NCI-H226 (cell line): ENCODE data around the gene ACADL.
A peak's percentile ranks its signal among the peaks of the same experiment; 100 is the strongest.
"Not testable (repeated sequence)": the region's sequence is repeated elsewhere in the genome, so short reads cannot be mapped to it uniquely, and the experiment has no call there.

ENCODE experiments used
- DNase-seq: peaks from one replicate; pipeline ENCODE4 v3.0.0-alpha.2; 2015

ACADL gene

GRCh38 chr2:210199186-210199765 lies 26.0 kb downstream of the ACADL start:
- no peak for DNase-seq

GRCh38 chr2:210198326-210198725 lies 26.9 kb downstream of the ACADL start:
- DNase-seq, result peak; percentile 16

GRCh38 chr2:210197720-210198119 lies 27.5 kb downstream of the ACADL start:
- no peak for DNase-seq

- no peak for DNase-seq
These were observed 30.0 kb downstream of the ACADL start for GRCh38 chr2:210195101-210195852.

- DNase-seq, result no peak
These were observed 34.9 kb downstream of the ACADL start for GRCh38 chr2:210190345-210190744.

- DNase-seq, result no peak
These were observed 35.7 kb downstream of the ACADL start for GRCh38 chr2:210189452-210190138.

GRCh38 chr2:210188755-210189154 lies 36.5 kb downstream of the ACADL start:
- DNase-seq, result no peak

- DNase-seq, result no peak
These were observed 37.1 kb downstream of the ACADL start for GRCh38 chr2:210188190-210188589.

GRCh38 chr2:210183936-210184335 lies 41.3 kb downstream of the ACADL start:
- DNase-seq, result not testable (repeated sequence)

- DNase-seq, result not testable (repeated sequence)
These were observed 43.6 kb downstream of the ACADL start for GRCh38 chr2:210181606-210182088.

GRCh38 chr2:210181033-210181605 lies 44.1 kb downstream of the ACADL start:
- not testable (repeated sequence) for DNase-seq

GRCh38 chr2:210180477-210180876 lies 44.8 kb downstream of the ACADL start:
- no peak for DNase-seq

- DNase-seq, result no peak
These were observed 45.8 kb downstream of the ACADL start for GRCh38 chr2:210179351-210179990.

GRCh38 chr2:210177769-210178168 lies 47.5 kb downstream of the ACADL start:
- no peak for DNase-seq

- DNase-seq, result not testable (repeated sequence)
These were observed 48.1 kb downstream of the ACADL start for GRCh38 chr2:210177115-210177514.

GRCh38 chr2:210174086-210174485 lies 51.2 kb downstream of the ACADL start:
- no peak for DNase-seq

GRCh38 chr2:210172219-210172575 lies 53.0 kb downstream of the ACADL start:
- no peak for DNase-seq

GRCh38 chr2:210171309-210172218 lies 53.7 kb downstream of the ACADL start, which contains the start of gene KANSL1L:
TSS of gene KANSL1L (minus strand) at chr2:210171409. CDS start at chr2:210154582, 16,827 bp downstream.
- peak; percentile 71 for DNase-seq

GRCh38 chr2:210170446-210171303 lies 54.6 kb downstream of the ACADL start:
- DNase-seq, result peak; percentile 60

GRCh38 chr2:210170196-210170445 lies 55.1 kb downstream of the ACADL start:
- DNase-seq, result no peak
